GM12874 (cell line): ENCODE results near the gene CELSR3.

Source experiments
- TF ChIP-seq, protein P1 (sequence below): IDR thresholded peaks from 2 replicates; pipeline ENCODE4 v1.5.1; 2011; ENCODE audit warnings: low read depth, mild to moderate bottlenecking, control low read depth, low read length, moderate library complexity; ENCODE audit not compliant: insufficient read depth

The CELSR3 gene

DNA sequence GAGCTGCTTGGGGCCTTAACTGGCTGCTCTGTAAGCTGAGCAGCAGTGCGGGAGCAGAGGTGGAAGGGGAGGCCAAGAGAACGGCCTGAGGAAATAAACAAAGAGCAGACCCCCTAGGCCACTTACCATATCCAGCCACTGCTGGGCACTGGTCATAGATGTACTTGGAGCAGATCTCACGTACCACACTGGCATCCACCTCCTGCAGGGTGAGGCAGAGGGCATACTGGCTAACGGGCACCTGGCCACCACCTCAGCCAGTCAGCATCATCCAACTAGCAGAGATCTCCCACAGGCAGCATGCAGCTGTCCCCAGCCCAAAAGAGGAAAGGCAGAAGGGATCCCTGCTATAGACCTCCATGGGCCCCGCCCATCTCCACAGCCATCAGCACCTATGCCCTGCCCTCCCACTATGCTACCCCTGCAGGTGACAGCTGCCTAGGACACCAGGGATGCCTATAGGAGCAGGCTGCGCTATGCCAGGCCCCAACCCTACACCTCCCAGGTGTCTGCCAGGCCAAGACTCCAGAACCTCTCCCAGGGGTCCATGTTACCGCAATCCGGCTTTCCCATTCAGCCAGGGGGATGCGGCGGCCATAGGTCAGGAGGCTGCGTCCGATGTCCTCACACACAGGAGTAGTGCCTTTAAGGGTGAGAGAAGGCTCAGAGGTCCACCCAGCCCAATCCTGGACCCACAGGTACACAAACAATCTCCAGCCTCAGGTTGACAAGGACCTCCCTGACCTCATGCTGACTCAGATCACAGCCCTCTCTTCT lies 63.0 kb downstream of the CELSR3 start:
- TF ChIP-seq, protein P1, sequence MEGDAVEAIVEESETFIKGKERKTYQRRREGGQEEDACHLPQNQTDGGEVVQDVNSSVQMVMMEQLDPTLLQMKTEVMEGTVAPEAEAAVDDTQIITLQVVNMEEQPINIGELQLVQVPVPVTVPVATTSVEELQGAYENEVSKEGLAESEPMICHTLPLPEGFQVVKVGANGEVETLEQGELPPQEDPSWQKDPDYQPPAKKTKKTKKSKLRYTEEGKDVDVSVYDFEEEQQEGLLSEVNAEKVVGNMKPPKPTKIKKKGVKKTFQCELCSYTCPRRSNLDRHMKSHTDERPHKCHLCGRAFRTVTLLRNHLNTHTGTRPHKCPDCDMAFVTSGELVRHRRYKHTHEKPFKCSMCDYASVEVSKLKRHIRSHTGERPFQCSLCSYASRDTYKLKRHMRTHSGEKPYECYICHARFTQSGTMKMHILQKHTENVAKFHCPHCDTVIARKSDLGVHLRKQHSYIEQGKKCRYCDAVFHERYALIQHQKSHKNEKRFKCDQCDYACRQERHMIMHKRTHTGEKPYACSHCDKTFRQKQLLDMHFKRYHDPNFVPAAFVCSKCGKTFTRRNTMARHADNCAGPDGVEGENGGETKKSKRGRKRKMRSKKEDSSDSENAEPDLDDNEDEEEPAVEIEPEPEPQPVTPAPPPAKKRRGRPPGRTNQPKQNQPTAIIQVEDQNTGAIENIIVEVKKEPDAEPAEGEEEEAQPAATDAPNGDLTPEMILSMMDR = no peak

DNA sequence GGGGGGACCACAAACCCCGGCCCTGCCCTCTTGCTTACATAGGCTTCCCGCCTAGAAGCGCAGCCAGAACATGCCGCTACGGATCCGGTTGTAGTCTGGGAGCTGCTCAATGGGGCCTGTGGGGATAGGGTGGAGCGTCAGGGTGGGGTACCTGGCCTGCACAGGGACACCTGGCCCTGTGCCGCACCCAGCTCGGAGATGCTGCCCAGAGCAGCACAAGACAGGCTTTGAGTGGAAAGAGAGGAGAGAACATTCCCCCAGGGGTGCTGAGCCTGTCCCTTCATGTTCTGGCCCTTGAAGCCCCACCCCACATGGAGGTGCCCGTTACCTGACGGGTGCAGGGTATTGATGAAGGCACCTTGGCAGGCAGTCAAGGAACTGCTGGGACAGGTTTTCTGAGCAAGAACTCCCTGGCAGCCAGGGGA lies 63.6 kb downstream of the CELSR3 start:
- TF ChIP-seq, protein P1 = no peak

DNA sequence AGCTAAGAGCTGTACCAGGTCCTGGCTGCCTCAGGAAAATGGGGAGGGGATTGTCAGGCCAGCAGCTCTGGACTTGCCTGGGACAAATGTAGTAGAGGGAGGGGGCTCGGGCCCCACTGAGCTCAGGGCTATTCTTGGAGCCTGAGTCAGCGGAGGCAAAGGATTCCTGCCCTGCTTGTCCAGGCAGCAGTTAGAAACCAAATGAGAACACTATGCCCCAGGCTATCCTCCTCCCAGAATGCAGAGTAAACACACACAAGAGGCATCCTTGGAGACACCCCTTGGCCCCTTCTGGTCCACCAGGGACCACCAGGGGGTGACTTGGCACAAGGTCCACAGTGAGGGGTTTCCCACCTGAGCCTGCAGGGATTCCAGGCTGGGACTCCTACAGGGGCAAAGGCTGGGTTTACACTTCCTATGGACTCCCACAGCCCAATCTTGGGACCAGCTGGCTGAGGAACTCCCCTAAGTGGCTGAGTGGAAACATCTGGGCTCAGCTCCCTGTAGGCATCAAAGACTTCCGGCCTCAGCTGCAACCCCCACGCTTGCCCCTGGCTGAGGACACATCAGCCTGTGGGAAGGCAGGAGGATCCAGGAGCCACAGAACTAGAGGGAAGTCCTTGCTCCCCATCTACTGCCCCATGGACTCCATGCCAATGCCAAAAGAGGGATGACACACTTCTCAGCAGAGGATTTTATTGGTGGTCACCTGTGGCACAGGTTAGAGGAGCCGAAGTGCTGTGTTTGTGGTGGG lies 64.2 kb downstream of the CELSR3 start:
- TF ChIP-seq, protein P1 = no peak

DNA sequence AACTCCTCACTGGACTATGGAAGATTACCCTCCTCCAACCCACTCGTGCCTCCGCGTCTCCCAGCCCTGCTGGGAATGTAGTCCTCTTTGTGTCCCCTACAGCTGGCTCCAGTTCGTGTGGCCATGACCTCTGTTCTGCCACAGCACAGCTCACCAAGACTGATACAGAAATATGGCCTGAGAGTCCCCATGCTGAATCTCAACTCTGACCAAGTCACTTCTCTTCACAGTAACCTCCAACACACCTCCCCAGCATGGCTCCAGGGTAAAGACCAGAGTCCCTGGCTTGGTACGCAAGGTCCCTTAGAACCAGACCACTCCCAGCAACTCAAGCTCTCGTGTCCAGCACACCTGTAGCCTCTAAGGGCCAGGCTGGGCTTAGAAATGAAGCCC lies 65.3 kb downstream of the CELSR3 start:
- TF ChIP-seq, protein P1 = no peak

DNA sequence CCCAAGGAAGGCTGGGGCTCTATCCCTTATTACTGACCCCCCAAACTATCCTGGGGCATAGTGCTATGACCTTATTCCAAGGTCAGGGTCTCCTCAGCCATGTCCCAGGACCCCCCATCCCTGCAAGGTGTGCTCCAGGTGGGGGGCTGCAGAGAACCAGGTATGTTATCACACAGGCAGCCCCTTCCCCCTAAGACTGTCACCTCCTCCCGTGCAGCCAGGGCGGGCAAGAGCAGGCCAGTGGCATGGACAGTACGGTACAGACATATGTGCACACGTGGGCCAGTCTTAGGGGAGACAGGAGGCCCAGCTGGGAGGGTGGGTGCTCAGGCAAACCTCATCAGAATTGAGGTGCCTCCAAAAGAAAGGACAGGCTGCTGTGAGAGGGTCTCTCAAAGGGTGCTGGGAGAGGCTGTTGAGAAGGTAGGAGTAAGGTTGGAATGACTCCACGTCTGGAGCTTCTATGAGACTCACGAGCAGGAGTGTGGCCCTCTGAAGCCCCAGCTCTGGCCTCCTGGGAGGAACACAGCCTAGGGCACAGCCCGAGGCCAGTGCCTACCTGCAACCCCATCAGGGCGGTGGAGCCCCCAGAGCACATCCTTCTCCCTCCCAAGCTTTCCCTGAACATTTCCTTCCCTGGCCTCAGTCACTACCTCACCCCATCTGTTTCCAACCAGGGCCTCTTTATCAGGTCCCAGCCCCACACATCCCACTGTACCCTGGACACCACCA lies 65.8 kb downstream of the CELSR3 start:
- TF ChIP-seq, protein P1 = no peak

DNA sequence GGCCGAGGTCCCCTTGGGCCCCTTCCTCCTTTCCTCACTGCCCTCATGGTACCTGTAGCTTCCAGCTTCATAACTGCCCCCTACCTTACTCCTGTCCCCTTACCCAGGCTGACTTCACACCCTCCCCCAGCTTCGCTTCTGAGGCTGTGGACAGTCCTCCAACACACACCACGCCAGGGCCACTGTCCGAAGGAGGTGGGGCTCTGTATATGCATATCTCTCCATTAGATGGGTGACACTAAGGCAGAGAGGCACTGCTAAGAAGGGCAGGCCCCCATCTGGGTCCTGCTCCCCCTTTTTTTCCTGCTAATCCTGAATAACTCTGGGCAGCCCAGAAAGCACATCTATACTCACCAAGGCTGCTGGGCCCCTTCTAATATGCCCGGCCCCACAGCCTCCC lies 66.5 kb downstream of the CELSR3 start:
- TF ChIP-seq, protein P1 = no peak

DNA sequence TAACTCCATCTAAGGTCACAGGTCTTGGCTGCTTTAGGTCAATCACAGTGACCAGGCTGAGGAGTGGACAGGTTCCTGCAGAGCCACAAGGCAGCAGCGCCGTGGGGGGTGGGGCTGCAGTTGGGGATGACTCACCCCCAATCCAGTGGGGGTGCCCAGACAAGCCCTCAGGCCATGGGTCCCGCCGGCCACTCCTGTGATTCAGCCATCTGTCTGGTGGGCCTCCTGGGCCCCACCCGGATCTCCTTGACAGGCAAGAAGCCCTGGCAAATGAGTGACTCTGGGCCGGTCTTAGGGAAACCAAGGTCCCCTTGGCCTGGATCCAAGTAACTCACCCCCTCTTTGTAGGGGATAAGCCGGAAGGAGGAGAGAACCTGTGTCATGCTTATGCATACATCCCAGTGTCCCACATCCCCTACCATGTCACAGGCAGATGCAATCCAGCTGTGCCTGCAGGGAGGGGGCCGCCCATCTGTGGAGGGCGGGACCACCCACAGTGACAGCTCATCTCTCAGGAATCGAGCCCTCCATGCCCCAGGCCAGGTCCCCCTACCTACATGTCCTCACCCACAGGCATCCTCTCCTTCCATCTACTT lies 67.1 kb downstream of the CELSR3 start:
- TF ChIP-seq, protein P1 = no peak
